ENCODE results near the gene NELFE. TPM values are rescaled to one million over a fixed set of nuclear protein-coding genes. Genes with fewer than 3 reads are reported as not detected.

NELFE gene
- total and polyA plus RNA-seq, 2 of the 13 experiments (the other 11 are each of a cell fraction or from before 2014, with no cell fraction given): 51.3 to 69.8 TPM

DNA sequence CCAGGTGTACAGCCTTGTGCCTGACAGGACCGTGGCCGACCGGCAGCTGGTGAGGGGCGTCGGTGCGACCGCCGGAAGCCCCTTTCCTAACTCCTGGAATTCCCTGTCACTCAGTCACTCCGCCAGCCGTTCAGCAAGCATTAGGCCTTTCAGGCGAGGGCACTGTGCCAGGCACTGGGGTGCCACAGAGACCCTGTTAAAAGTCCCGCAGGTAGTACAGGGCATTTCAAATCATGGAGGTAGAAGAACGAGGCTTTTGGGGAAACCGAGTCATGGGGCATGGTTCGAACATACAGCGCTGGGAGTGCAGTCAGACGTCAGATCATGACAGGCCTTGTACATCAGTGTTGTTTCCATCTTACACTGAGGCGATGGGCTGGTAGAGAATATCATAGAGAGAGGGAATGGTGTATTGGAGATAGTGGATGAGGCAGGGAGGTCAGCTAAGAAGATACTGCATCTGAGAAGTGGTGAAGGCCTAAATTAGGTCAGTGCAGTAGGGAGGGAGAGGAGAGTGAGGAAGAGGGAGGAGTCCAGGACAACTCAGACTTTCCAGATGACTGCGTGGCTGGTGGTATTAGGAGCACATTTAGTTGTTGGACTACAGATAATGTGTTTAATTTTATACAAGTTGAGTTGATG, 14.1 kb upstream of the NELFE start (continued):
- TF ChIP-seq, protein P1, sequence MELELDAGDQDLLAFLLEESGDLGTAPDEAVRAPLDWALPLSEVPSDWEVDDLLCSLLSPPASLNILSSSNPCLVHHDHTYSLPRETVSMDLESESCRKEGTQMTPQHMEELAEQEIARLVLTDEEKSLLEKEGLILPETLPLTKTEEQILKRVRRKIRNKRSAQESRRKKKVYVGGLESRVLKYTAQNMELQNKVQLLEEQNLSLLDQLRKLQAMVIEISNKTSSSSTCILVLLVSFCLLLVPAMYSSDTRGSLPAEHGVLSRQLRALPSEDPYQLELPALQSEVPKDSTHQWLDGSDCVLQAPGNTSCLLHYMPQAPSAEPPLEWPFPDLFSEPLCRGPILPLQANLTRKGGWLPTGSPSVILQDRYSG (CRISPR knock-in tag; IDR thresholded peaks at IDR 0.05): no peak
- TF ChIP-seq ZNF761 (CRISPR knock-in tag; conservative IDR thresholded peaks at IDR 0.05) (0 out of 2 replicates have a peak, but pooled peaks have one; percentile 1), U2AF1 (optimal IDR thresholded peaks at IDR 0.05; ENCODE audit: low read depth, low read length) (no peak), TOE1 (CRISPR knock-in tag; IDR thresholded peaks at IDR 0.05) (no peak), RFXAP (CRISPR knock-in tag; IDR thresholded peaks at IDR 0.05; ENCODE audit: borderline replicate concordance) (no peak), NRL (CRISPR knock-in tag; IDR thresholded peaks at IDR 0.05; ENCODE audit: borderline replicate concordance) (no peak), ARHGAP35 (CRISPR knock-in tag; IDR thresholded peaks at IDR 0.05; ENCODE audit: borderline replicate concordance) (no peak), ZFP36L2 (CRISPR knock-in tag; IDR thresholded peaks at IDR 0.05) (no peak), DPF2 (CRISPR knock-in tag; IDR thresholded peaks at IDR 0.05; ENCODE audit: borderline replicate concordance, low read depth) (no peak), RELA (CRISPR knock-in tag; IDR thresholded peaks at IDR 0.05) (no peak), FOXP1 (IDR thresholded peaks at IDR 0.05) (no peak), FOXP1 (CRISPR knock-in tag; IDR thresholded peaks at IDR 0.05) (no peak), POGZ (CRISPR knock-in tag; IDR thresholded peaks at IDR 0.05) (no peak), ZNF446 (CRISPR knock-in tag; IDR thresholded peaks at IDR 0.05) (no peak), MEIS2 (CRISPR knock-in tag; IDR thresholded peaks at IDR 0.05) (peak; percentile 24; the same call in 1 of the 2 replicates)
- TF ChIP-seq, protein P2, sequence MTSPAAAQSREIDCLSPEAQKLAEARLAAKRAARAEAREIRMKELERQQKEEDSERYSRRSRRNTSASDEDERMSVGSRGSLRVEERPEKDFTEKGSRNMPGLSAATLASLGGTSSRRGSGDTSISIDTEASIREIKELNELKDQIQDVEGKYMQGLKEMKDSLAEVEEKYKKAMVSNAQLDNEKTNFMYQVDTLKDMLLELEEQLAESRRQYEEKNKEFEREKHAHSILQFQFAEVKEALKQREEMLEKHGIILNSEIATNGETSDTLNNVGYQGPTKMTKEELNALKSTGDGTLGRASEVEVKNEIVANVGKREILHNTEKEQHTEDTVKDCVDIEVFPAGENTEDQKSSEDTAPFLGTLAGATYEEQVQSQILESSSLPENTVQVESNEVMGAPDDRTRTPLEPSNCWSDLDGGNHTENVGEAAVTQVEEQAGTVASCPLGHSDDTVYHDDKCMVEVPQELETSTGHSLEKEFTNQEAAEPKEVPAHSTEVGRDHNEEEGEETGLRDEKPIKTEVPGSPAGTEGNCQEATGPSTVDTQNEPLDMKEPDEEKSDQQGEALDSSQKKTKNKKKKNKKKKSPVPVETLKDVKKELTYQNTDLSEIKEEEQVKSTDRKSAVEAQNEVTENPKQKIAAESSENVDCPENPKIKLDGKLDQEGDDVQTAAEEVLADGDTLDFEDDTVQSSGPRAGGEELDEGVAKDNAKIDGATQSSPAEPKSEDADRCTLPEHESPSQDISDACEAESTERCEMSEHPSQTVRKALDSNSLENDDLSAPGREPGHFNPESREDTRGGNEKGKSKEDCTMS (CRISPR knock-in tag; conservative IDR thresholded peaks at IDR 0.05): no peak
- TF ChIP-seq, protein P3, sequence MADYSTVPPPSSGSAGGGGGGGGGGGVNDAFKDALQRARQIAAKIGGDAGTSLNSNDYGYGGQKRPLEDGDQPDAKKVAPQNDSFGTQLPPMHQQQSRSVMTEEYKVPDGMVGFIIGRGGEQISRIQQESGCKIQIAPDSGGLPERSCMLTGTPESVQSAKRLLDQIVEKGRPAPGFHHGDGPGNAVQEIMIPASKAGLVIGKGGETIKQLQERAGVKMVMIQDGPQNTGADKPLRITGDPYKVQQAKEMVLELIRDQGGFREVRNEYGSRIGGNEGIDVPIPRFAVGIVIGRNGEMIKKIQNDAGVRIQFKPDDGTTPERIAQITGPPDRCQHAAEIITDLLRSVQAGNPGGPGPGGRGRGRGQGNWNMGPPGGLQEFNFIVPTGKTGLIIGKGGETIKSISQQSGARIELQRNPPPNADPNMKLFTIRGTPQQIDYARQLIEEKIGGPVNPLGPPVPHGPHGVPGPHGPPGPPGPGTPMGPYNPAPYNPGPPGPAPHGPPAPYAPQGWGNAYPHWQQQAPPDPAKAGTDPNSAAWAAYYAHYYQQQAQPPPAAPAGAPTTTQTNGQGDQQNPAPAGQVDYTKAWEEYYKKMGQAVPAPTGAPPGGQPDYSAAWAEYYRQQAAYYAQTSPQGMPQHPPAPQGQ (CRISPR knock-in tag; IDR thresholded peaks at IDR 0.05; ENCODE audit: borderline replicate concordance): no peak
- TF ChIP-seq, protein P4, sequence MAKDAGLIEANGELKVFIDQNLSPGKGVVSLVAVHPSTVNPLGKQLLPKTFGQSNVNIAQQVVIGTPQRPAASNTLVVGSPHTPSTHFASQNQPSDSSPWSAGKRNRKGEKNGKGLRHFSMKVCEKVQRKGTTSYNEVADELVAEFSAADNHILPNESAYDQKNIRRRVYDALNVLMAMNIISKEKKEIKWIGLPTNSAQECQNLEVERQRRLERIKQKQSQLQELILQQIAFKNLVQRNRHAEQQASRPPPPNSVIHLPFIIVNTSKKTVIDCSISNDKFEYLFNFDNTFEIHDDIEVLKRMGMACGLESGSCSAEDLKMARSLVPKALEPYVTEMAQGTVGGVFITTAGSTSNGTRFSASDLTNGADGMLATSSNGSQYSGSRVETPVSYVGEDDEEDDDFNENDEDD (CRISPR knock-in tag; IDR thresholded peaks at IDR 0.05; ENCODE audit: borderline replicate concordance): no peak
- TF ChIP-seq, protein P5, sequence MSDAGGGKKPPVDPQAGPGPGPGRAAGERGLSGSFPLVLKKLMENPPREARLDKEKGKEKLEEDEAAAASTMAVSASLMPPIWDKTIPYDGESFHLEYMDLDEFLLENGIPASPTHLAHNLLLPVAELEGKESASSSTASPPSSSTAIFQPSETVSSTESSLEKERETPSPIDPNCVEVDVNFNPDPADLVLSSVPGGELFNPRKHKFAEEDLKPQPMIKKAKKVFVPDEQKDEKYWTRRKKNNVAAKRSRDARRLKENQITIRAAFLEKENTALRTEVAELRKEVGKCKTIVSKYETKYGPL (CRISPR knock-in tag; IDR thresholded peaks at IDR 0.05): no peak
- TF ChIP-seq, protein P6, sequence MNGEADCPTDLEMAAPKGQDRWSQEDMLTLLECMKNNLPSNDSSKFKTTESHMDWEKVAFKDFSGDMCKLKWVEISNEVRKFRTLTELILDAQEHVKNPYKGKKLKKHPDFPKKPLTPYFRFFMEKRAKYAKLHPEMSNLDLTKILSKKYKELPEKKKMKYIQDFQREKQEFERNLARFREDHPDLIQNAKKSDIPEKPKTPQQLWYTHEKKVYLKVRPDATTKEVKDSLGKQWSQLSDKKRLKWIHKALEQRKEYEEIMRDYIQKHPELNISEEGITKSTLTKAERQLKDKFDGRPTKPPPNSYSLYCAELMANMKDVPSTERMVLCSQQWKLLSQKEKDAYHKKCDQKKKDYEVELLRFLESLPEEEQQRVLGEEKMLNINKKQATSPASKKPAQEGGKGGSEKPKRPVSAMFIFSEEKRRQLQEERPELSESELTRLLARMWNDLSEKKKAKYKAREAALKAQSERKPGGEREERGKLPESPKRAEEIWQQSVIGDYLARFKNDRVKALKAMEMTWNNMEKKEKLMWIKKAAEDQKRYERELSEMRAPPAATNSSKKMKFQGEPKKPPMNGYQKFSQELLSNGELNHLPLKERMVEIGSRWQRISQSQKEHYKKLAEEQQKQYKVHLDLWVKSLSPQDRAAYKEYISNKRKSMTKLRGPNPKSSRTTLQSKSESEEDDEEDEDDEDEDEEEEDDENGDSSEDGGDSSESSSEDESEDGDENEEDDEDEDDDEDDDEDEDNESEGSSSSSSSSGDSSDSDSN (CRISPR knock-in tag; IDR thresholded peaks at IDR 0.05): no peak
